Uterus (tissue), 4 donors: Measurements from ENCODE around the gene GOLT1A. TPM values are rescaled to one million over a fixed set of nuclear protein-coding genes. Genes with fewer than 3 reads are reported as not detected.

Experiments
- DNase-seq, 2 donors: peaks; one replicate each; pipeline ENCODE4 v3.0.0-alpha.2; 2019 to 2020
- H3K27ac ChIP-seq, 2 donors: fragments of 200-600 bp; sonication (generic); 1 replicate in 1 of 2; 2 replicates in 1 of 2; pipeline ENCODE4 v1.5.1; 2016 to 2018
- H3K27me3 ChIP-seq, 2 donors: fragments of 200-600 bp; sonication (generic); one replicate each; pipeline ENCODE4 v1.5.1; 2018 to 2019; ENCODE audit warnings: control low read depth in 1 of 2
- H3K36me3 ChIP-seq, 2 donors: fragments of 200-600 bp; sonication (generic); one replicate each; pipeline ENCODE4 v1.5.1; 2019; ENCODE audit warnings: control low read depth in 1 of 2
- H3K4me1 ChIP-seq, 2 donors: fragments of 200-600 bp; sonication (generic); one replicate each; pipeline ENCODE4 v1.5.1; 2018 to 2019; ENCODE audit warnings: control low read depth in 1 of 2
- H3K4me3 ChIP-seq, 2 donors: fragments of 200-600 bp; sonication (generic); 1 replicate in 1 of 2; 2 replicates in 1 of 2; pipeline ENCODE4 v1.5.1; 2018 to 2019; ENCODE audit warnings: mild to moderate bottlenecking in 1 of 2
- H3K9me3 ChIP-seq, 2 donors: fragments of 200-600 bp; sonication (generic); one replicate each; pipeline ENCODE4 v1.5.1; 2019; ENCODE audit warnings: control low read depth in 1 of 2
- CTCF ChIP-seq, 4 experiments: fragments of 200-600 bp in 2 of 4; fragments of 450-650 bp in 2 of 4; sonication (generic) in 2 of 4; IDR thresholded peaks; one replicate each; pipeline ENCODE4 v1.5.1; 2016 to 2019; ENCODE audit warnings: antibody characterized with exemption in 4 of 4, mild to moderate bottlenecking in 2 of 4, moderate library complexity in 1 of 4
- POLR2A ChIP-seq, 2 donors: fragments of 450-650 bp; IDR thresholded peaks; one replicate each; pipeline ENCODE4 v1.6.1; 2016; ENCODE audit warnings: antibody characterized with exemption in 2 of 2, mild to moderate bottlenecking in 1 of 2, moderate library complexity in 1 of 2
- intact Hi-C: fragments of 100-400 bp; cut with DNase I; formaldehyde crosslinking; loops from one replicate; pipeline ENCODE4 v1.15.1; 2023; ENCODE audit warnings: low total_unique reads
- total RNA-seq, 4 donors: library from RNA; depleted of rRNA in 3 of 4; stranded (reverse); fragments of >200 nt in 3 of 4; gene quantifications; one replicate each; pipeline versions ENCODE4 v1.1.0 to v1.2.4, GENCODE V29; 2014 to 2023
- donor health status: DM: yes; HTN: yes; CAD: no.

Gene GOLT1A
- total RNA-seq, 4 donors from 2014 or later, result 0.52 TPM; not detected in 3

- Histone ChIP-seq H3K4me3 (no peak overlapping the region), H3K9me3 (no peaks in the 10 kb centered on the region), H3K27ac (no peak overlapping the region), H3K4me1 (no peaks in the 10 kb centered on the region), H3K36me3 (no peaks in the 10 kb centered on the region), H3K27me3 (no peaks in the 10 kb centered on the region)
- no peak for DNase-seq
- intact Hi-C loops, result no loop called here
- no peak for TF ChIP-seq CTCF (IDR thresholded peaks at IDR 0.05)
- TF ChIP-seq POLR2A (IDR thresholded peaks at IDR 0.05), result no peak
Measured at GRCh38 chr1:204225841-204226735, 12.3 kb upstream of the GOLT1A start.

GRCh38 chr1:204224655-204225054, 10.9 kb upstream of the GOLT1A start:
- DNase-seq, result no peak
- Histone ChIP-seq H3K4me1 (no peaks in the 10 kb centered on the region), H3K4me3 (no peak overlapping the region), H3K27me3 (no peaks in the 10 kb centered on the region), H3K36me3 (no peaks in the 10 kb centered on the region), H3K27ac (no peak overlapping the region), H3K9me3 (no peaks in the 10 kb centered on the region)
- TF ChIP-seq POLR2A (IDR thresholded peaks at IDR 0.05) (no peak), CTCF (IDR thresholded peaks at IDR 0.05) (no peak)
- intact Hi-C loops, result no loop called here

DNA sequence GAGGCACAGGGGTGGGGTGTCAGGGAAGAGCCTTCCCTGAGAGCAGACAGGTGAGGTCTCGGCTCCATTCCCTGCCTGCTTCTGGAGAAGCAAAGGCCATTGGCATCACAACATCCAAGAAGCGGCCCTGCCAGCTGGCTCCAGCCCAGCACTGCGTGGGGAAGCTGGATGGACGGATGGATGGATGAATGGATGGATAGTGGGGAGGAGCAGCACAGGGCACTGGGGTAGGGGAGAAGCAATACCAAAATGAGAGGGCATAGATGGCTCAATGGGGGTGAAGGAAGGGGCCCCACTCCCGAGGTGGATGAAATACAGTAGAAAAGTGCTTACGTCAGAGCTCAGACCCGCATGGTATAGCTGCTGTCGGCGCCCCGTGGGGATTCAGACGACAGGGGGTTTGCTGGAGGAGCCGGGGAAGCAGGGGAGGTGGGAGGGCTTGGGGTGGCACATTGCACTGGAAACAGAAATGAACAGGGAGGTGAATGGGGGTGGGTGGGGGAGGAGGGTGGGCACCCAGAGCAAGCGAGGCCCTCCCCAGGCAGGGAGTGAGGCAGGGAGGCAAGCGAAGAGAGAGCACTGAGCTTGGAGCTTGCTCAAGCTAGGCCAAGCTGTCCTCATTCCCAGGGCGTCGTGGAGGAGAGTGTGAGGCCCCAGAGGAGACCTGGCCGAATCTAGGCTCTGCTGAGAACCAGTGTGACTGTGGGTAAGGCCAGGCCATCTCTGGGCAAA, 9.5 kb upstream of the GOLT1A start:
- Histone ChIP-seq H3K36me3 (no peaks in the 10 kb centered on the region), H3K9me3 (no peaks in the 10 kb centered on the region), H3K27ac (no peak overlapping the region), H3K4me3 (no peak overlapping the region), H3K4me1 (no peaks in the 10 kb centered on the region), H3K27me3 (no peaks in the 10 kb centered on the region)
- TF ChIP-seq CTCF (IDR thresholded peaks at IDR 0.05), result no peak
- no peak for TF ChIP-seq POLR2A (IDR thresholded peaks at IDR 0.05)
- DNase-seq, result no peak
- intact Hi-C loops, result no loop called here

DNA sequence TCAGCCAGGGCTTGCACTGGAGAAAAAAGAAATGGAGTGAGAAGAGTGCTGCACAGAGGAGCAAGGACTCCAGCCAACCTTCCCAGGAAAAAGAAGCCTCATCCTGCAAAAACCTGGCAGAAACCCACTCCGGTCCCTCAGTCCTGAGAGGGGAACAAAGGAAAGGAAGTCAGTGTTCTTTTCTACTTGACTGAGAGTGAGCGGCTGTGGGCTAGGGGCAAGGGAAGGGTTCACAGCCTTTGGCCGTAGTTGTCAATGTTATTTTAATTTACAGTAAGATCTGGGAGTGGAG, 8.9 kb upstream of the GOLT1A start:
- intact Hi-C loops, result no loop called here
- Histone ChIP-seq H3K36me3 (no peaks in the 10 kb centered on the region), H3K9me3 (no peaks in the 10 kb centered on the region)

More for the DNA sequence above, 8.9 kb upstream of the GOLT1A start:
- Histone ChIP-seq H3K27ac (no peak overlapping the region), H3K4me3 (no peak overlapping the region), H3K4me1 (no peaks in the 10 kb centered on the region), H3K27me3 (no peaks in the 10 kb centered on the region)
- TF ChIP-seq POLR2A (IDR thresholded peaks at IDR 0.05) (no peak), CTCF (IDR thresholded peaks at IDR 0.05) (no peak)
- DNase-seq, result no peak
